ENCODE measurements around the gene TMEM176A. TPM values are rescaled to one million over a fixed set of nuclear protein-coding genes. Genes with fewer than 3 reads are reported as not detected.

The TMEM176A gene
- total RNA-seq, 3 donors from 2014 or later = 28.3 to 66.5 (median 42.6) TPM

DNA sequence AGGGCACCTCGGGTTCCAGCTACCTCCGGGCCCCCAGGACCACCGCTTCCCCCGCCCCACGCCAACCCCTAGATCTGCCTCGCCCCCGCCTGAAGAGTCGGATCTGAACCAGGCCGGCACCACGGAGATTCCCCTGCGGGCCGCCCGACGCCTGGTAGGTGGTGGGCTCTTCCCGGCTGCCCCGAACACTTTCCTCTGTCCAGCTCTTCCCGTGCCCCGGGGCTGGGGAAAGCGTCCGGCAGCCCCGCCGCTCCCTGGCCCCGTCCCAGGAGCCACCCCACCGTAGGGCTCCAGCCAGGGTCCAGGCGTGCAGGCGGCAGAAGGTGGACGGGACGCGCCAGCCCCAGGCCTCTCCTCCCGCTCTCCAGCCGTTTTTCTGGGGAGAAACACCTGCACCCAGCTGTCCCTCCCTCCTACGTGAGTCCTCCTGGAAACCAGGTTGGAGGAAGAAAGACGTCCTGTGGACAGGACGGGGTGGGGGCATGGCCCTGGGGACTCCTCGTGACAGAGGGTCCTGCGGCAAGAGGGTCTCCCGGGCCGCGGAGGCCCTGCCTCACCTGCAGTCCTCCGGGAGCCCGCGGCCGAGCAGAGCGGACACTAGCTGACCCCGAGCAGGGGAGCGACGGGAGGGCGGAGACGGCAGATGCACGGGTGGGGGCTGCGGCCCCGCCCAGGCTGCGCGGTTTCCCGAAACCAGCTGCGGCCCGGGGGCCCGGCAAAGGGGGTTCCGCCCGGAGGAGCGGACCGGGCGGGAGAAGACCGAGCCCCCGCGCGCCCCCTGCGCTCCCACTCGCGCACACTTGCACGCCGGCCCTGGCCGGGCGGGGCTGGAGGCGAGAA lies 608 bp upstream of the TMEM176A start, which contains the start of gene TMEM176B:
Gene TMEM176B (minus strand): TSS at position 624 of the 840 bp plus-strand sequence. CDS start 3,795 bp downstream, outside the sequence.
- Histone ChIP-seq H3K4me1 (no peaks in the 10 kb centered on the region), H3K4me3 (peak within 1 kb of the TSS; percentile 61 to 83 (median 65))
- DNase-seq (ENCODE audit: low spot score in 2 of 2) = no peak

DNA sequence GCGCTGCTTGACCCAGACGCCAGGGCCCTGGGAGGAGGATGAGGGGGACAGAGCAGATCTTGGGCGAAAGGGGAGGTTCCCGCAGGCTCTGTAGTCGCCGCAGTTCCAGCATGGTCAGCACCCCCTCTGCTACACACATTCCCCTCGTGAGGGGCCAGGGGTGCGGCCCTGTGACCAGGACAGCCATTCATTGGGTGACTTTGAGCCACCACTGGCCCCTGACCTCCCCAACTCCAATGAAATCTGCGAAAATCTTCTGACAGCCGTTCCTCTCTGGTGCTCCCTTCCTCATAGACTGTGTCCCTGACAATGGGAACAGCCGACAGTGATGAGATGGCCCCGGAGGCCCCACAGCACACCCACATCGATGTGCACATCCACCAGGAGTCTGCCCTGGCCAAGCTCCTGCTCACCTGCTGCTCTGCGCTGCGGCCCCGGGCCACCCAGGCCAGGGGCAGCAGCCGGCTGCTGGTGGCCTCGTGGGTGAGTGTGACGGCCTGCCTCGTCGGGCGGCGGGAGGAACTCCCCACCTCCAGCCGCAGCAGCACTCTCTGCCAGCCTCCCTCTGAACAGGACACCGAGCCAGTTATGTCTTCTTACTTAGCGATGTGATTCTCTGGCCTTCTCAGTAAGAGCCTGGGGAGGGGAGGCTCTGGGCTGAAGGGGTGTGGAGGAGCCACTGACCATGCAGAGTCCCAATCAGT lies 825 bp downstream of the TMEM176A start:
- H3K9me3 ChIP-seq = peaks cover 10% of the 10 kb centered on the region in 2 donors
- H3K4me1 ChIP-seq = no peaks in the 10 kb centered on the region
- peak overlapping the region; percentile 61 to 83 (median 65) for H3K4me3 ChIP-seq
- TF ChIP-seq, protein P1, sequence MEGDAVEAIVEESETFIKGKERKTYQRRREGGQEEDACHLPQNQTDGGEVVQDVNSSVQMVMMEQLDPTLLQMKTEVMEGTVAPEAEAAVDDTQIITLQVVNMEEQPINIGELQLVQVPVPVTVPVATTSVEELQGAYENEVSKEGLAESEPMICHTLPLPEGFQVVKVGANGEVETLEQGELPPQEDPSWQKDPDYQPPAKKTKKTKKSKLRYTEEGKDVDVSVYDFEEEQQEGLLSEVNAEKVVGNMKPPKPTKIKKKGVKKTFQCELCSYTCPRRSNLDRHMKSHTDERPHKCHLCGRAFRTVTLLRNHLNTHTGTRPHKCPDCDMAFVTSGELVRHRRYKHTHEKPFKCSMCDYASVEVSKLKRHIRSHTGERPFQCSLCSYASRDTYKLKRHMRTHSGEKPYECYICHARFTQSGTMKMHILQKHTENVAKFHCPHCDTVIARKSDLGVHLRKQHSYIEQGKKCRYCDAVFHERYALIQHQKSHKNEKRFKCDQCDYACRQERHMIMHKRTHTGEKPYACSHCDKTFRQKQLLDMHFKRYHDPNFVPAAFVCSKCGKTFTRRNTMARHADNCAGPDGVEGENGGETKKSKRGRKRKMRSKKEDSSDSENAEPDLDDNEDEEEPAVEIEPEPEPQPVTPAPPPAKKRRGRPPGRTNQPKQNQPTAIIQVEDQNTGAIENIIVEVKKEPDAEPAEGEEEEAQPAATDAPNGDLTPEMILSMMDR (IDR thresholded peaks at IDR 0.05) = no peak
- TF ChIP-seq POLR2A (IDR thresholded peaks at IDR 0.05) (no peak), POLR2AphosphoS5 (IDR thresholded peaks at IDR 0.05) (no peak)
- no peak for DNase-seq (ENCODE audit: low spot score in 2 of 2)
- H3K27me3 ChIP-seq = peaks cover 2 to 21% of the 10 kb centered on the region in 2 donors
- H3K36me3 ChIP-seq = no peaks in the 10 kb centered on the region
- H3K27ac ChIP-seq = peak overlapping the region; percentile 64 to 87
- intact Hi-C loops (cut with DNase I; ENCODE audit: low total_unique reads) = no loop called here

More for the DNA sequence above, 608 bp upstream of the TMEM176A start, which contains the start of gene TMEM176B:
- Histone ChIP-seq H3K27me3 (peaks cover 2 to 21% of the 10 kb centered on the region in 2 donors), H3K36me3 (no peaks in the 10 kb centered on the region), H3K27ac (peak within 1 kb of the TSS; percentile 64 to 87), H3K9me3 (no peaks in the 10 kb centered on the region)
- intact Hi-C loops (cut with DNase I; ENCODE audit: low total_unique reads) = loop anchor here (10.0 kb wide), 1 partner anchor 375 kb away; no protein-coding TSS in a partner anchor
- TF ChIP-seq POLR2AphosphoS5 (IDR thresholded peaks at IDR 0.05) = no peak
- TF ChIP-seq POLR2A (IDR thresholded peaks at IDR 0.05) = no peak
- TF ChIP-seq, protein P1 (IDR thresholded peaks at IDR 0.05) = no peak

DNA sequence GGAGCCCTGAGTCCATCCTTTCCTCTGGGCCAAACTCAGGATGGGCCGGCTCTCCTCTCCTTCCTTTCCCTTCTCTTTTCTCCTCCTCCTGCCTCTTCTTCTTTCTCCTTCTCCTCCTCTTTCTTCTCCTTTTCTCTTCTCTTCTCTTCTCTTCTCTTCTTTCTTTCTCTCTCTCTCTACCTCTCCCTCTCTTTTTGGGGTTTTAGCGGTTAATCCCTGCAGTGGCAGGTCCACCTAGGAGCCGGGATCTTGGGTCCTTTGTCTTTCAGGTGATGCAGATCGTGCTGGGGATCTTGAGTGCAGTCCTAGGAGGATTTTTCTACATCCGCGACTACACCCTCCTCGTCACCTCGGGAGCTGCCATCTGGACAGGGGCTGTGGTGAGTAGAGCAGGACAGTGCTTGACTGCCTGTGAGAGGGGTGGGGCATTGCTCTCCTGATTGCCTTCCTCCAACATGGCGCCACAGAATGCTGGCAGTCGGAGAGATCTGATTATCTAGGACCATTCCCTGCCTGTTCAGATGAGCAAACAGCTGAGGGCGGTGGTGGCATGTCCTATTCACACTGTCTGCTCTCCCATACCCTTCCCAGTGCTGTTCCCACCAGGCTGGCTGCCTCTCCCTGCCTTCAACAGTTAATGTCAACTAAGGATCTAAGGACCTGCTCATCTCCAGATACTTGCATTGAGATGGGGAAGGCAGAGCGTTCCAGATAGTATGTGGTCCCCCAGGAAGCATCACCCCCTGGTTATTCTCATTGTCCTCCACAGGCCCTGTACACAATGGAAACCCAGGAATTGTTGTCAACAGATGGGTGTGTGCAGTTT lies 1.6 kb downstream of the TMEM176A start:
- no peaks in the 10 kb centered on the region for H3K36me3 ChIP-seq
- peaks cover 16 to 17% of the 10 kb centered on the region in 2 donors for H3K9me3 ChIP-seq
- TF ChIP-seq POLR2A (IDR thresholded peaks at IDR 0.05) (no peak), POLR2AphosphoS5 (IDR thresholded peaks at IDR 0.05) (no peak)
- TF ChIP-seq, protein P1 (IDR thresholded peaks at IDR 0.05) = no peak
- intact Hi-C loops (cut with DNase I; ENCODE audit: low total_unique reads) = no loop called here
- peak overlapping the region in 1 of 2 donors; percentile 87 for H3K27ac ChIP-seq
- peak overlapping the region in 2 of 3 donors; percentile 65 to 83 for H3K4me3 ChIP-seq
- peaks cover 2 to 21% of the 10 kb centered on the region in 2 donors for H3K27me3 ChIP-seq
- no peak for DNase-seq (ENCODE audit: low spot score in 2 of 2)
- H3K4me1 ChIP-seq = no peaks in the 10 kb centered on the region

DNA sequence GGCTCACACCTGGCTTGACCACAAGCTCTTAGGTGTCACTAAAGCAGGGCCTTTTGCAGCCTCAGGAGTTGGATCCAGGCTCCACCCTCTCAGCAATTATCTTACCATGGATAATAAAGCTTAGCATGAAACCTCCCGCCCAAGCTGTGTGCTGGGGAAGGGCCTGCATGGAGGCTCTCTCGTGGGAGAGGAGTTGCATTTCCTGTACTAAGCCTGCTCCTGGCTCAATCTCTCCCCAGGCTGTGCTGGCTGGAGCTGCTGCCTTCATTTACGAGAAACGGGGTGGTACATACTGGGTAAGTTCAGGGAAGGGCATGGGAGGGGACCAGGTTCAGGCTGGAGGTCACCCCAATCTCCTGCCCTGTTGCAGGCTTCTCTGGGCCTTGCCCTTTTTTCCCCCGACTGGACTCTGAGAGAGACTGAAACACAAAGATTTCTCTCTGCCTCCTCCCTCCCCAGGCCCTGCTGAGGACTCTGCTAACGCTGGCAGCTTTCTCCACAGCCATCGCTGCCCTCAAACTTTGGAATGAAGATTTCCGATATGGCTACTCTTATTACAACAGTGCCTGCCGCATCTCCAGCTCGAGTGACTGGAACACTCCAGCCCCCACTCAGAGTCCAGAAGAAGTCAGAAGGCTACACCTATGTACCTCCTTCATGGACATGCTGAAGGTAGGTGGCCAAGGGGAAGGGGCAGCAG lies 2.7 kb downstream of the TMEM176A start:
- TF ChIP-seq POLR2AphosphoS5 (IDR thresholded peaks at IDR 0.05) (no peak), POLR2A (IDR thresholded peaks at IDR 0.05) (no peak)
- TF ChIP-seq, protein P1 (IDR thresholded peaks at IDR 0.05) = no peak
- H3K27me3 ChIP-seq = peaks cover 2 to 21% of the 10 kb centered on the region in 2 donors
- H3K4me1 ChIP-seq = no peaks in the 10 kb centered on the region
- no peak overlapping the region for H3K4me3 ChIP-seq
- intact Hi-C loops (cut with DNase I; ENCODE audit: low total_unique reads) = no loop called here
- no peak for DNase-seq (ENCODE audit: low spot score in 2 of 2)
- peaks cover 16 to 17% of the 10 kb centered on the region in 2 donors for H3K9me3 ChIP-seq
- peak overlapping the region in 1 of 2 donors; percentile 12 for H3K27ac ChIP-seq
- no peaks in the 10 kb centered on the region for H3K36me3 ChIP-seq

Measured in breast epithelium (tissue), 4 donors.